HG02759 (cell line): ENCODE data around the gene SLC31A1.
"Not testable (repeated sequence)": the region's sequence is repeated elsewhere in the genome, so short reads cannot be mapped to it uniquely, and the experiment has no call there.

Experiments used
- ATAC-seq: cut with Tn5 transposase; IDR thresholded peaks from one replicate; pipeline ENCODE4 v1.9.1; 2021; ENCODE audit warnings: mild to moderate bottlenecking, moderate library complexity; ENCODE audit not compliant: unreplicated experiment

Gene SLC31A1

GRCh38 chr9:113261917-113262671 is 40.8 kb downstream of the SLC31A1 start:
- ATAC-seq = no peak

- no peak for ATAC-seq
These were observed 44.8 kb downstream of the SLC31A1 start for GRCh38 chr9:113266174-113266573.

GRCh38 chr9:113267911-113268566 is 46.7 kb downstream of the SLC31A1 start:
- ATAC-seq = no peak

GRCh38 chr9:113269355-113269754 is 48.0 kb downstream of the SLC31A1 start:
- no peak for ATAC-seq

- no peak for ATAC-seq
These were observed 48.5 kb downstream of the SLC31A1 start for GRCh38 chr9:113269871-113270270.

GRCh38 chr9:113274474-113275156 is 53.3 kb downstream of the SLC31A1 start:
- ATAC-seq = no peak

GRCh38 chr9:113275157-113276131 is 54.1 kb downstream of the SLC31A1 start, which contains the start of the genes CDC26 and PRPF4:
CDC26 (minus strand) TSS chr9:113275572; CDS start chr9:113272507, 3,065 bp downstream.
PRPF4 (plus strand) TSS chr9:113275658; CDS start chr9:113275744, 86 bp downstream.
- peak; percentile 99 for ATAC-seq

GRCh38 chr9:113278840-113279239 is 57.5 kb downstream of the SLC31A1 start:
- ATAC-seq = no peak

GRCh38 chr9:113281356-113281755 is 60.0 kb downstream of the SLC31A1 start:
- ATAC-seq = no peak

GRCh38 chr9:113289091-113289490 is 67.7 kb downstream of the SLC31A1 start:
- ATAC-seq = no peak

- no peak for ATAC-seq
These were observed 68.8 kb downstream of the SLC31A1 start for GRCh38 chr9:113290052-113290607.

- no peak for ATAC-seq
These were observed 72.0 kb downstream of the SLC31A1 start for GRCh38 chr9:113293285-113293878.

- ATAC-seq = not testable (repeated sequence)
These were observed 74.9 kb downstream of the SLC31A1 start for GRCh38 chr9:113296247-113296646.

- no peak for ATAC-seq
These were observed 75.6 kb downstream of the SLC31A1 start for GRCh38 chr9:113296796-113297558.

- no peak for ATAC-seq
These were observed 77.0 kb downstream of the SLC31A1 start for GRCh38 chr9:113298311-113298710.

- no peak for ATAC-seq
These were observed 77.8 kb downstream of the SLC31A1 start for GRCh38 chr9:113298924-113299770.

- ATAC-seq = no peak
These were observed 78.5 kb downstream of the SLC31A1 start for GRCh38 chr9:113299800-113300292.

- ATAC-seq = no peak
These were observed 80.2 kb downstream of the SLC31A1 start for GRCh38 chr9:113301548-113301947.
